Vagina (tissue), 2 donors: ENCODE results near the gene LRRC4C.

Experiments used
- POLR2A ChIP-seq, 2 donors: fragments of 450-650 bp; IDR thresholded peaks; one replicate each; pipeline ENCODE4 v1.6.1; 2017; ENCODE audit warnings: antibody characterized with exemption in 2 of 2, mild to moderate bottlenecking in 2 of 2, moderate library complexity in 2 of 2
- POLR2AphosphoS5 ChIP-seq, 2 donors: sonication (generic); formaldehyde crosslinking; IDR thresholded peaks; one replicate each; pipeline ENCODE4 v1.9.0; 2017; ENCODE audit warnings: antibody characterized with exemption in 2 of 2, mild to moderate bottlenecking in 2 of 2, low read depth in 1 of 2; ENCODE audit not compliant: insufficient read depth in 1 of 2
- TF ChIP-seq, protein P1 (sequence below), 3 experiments: fragments of 450-650 bp in 2 of 3; fragments of 200-600 bp in 1 of 3; sonication (generic) in 1 of 3; IDR thresholded peaks; one replicate each; pipeline ENCODE4 v1.5.1; 2017 to 2019; ENCODE audit warnings: antibody characterized with exemption in 3 of 3, mild to moderate bottlenecking in 2 of 3, moderate library complexity in 2 of 3

DNA sequence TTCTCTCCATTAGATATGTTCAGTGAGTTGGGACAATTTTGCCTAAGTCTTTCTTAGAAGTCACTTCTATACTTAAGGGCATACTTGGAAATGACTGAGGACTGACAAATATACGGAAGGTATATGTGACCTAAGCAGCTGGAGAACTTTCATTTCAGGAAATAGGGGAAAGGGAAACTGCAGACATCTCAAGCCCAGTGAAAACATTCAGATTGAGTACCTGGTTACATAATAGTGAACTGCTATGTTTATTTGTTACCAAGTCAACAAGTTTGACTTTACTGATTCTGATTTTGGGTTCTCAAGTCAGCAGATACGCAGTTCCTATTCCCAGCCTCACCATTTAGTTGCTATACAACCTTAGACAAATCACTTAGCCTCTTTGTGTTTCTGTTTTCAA, 1173.9 kb downstream of the LRRC4C start:
- TF ChIP-seq, protein P1, sequence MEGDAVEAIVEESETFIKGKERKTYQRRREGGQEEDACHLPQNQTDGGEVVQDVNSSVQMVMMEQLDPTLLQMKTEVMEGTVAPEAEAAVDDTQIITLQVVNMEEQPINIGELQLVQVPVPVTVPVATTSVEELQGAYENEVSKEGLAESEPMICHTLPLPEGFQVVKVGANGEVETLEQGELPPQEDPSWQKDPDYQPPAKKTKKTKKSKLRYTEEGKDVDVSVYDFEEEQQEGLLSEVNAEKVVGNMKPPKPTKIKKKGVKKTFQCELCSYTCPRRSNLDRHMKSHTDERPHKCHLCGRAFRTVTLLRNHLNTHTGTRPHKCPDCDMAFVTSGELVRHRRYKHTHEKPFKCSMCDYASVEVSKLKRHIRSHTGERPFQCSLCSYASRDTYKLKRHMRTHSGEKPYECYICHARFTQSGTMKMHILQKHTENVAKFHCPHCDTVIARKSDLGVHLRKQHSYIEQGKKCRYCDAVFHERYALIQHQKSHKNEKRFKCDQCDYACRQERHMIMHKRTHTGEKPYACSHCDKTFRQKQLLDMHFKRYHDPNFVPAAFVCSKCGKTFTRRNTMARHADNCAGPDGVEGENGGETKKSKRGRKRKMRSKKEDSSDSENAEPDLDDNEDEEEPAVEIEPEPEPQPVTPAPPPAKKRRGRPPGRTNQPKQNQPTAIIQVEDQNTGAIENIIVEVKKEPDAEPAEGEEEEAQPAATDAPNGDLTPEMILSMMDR (IDR thresholded peaks at IDR 0.05), result no peak
- TF ChIP-seq POLR2AphosphoS5 (IDR thresholded peaks at IDR 0.05; ENCODE audit: insufficient read depth in 1 of 2, low read depth in 1 of 2) (no peak), POLR2A (IDR thresholded peaks at IDR 0.05) (no peak)
